K562 (cell line): Measurements from ENCODE around the gene EXOSC1. TPM values are rescaled to one million over a fixed set of nuclear protein-coding genes. Genes with fewer than 3 reads are reported as not detected.
"Not testable (repeated sequence)": the region's sequence is repeated elsewhere in the genome, so short reads cannot be mapped to it uniquely, and the experiment has no call there.

Experiments
- ATAC-seq: fragments of 200-7000 bp; cut with Tn5 transposase; 3 replicates; pipeline ENCODE4 v1.9.1; 2020; ENCODE audit warnings: moderate library complexity
- BruUV-seq: library from RNA; stranded (reverse); fragments of 400-500 nt; replicated peaks from 2 replicates; lab custom pipeline; 2021; lab: Mats Ljungman, UMichigan
- CTCF ChIA-PET: fragments of 300-600 bp; formaldehyde crosslinking; extraction: SDS; loops from one replicate; lab custom pipeline; 2021; ENCODE audit warnings: low intra/inter-chr PET ratio; lab: Yijun Ruan, JAX
- POLR2A ChIA-PET: fragments of 300-600, 350-650 bp; sonication (Branson Sonifier 250); formaldehyde crosslinking; extraction: SDS; loops from one replicate; lab custom pipeline; 2021; ENCODE audit warnings: antibody characterized with exemption, inconsistent platforms; lab: Yijun Ruan, JAX
- DNase-seq, 4 experiments: peaks; one replicate each; pipeline versions ENCODE4 v3.0.0 to v3.0.0-alpha.2; 2011 to 2018; ENCODE audit warnings: low spot score in 3 of 4, mixed read lengths in 3 of 4; ENCODE audit errors: extremely low read depth in 1 of 4
- FAIRE-seq: peaks from 2 replicates; lab custom pipeline; 2011; peaks lifted over from hg19 to GRCh38; lab: Jason Lieb, UNC
- H2AFZ ChIP-seq: 2 replicates; pipeline ENCODE4 v1.6.0; 2011; ENCODE audit warnings: low read depth, low read length, control low read depth, inconsistent platforms
- H3K27ac ChIP-seq: fragments of 200-600 bp; 3 replicates; pipeline ENCODE4 v1.8.0; 2011; ENCODE audit warnings: low read depth, mild to moderate bottlenecking, control low read depth, inconsistent platforms, low read length, moderate library complexity, mixed read lengths; ENCODE audit errors: extremely low read depth
- H3K27me3 ChIP-seq, 2 experiments: fragments of 300-600 bp in 1 of 2; 2 replicates in 1 of 2; 3 replicates in 1 of 2; pipeline versions ENCODE4 v1.6.0 to v1.8.0; 2011; ENCODE audit warnings: inconsistent platforms in 2 of 2, low read length in 2 of 2, mild to moderate bottlenecking in 1 of 2, mixed read lengths in 1 of 2, moderate library complexity in 1 of 2; ENCODE audit not compliant: control insufficient read depth in 2 of 2, insufficient read depth in 2 of 2
- H3K36me3 ChIP-seq: fragments of 300-600 bp; 3 replicates; pipeline ENCODE4 v1.8.0; 2011; ENCODE audit warnings: mild to moderate bottlenecking, low read length, inconsistent platforms; ENCODE audit not compliant: control insufficient read depth, insufficient read depth
- H3K4me1 ChIP-seq, 2 experiments: fragments of 200-600 bp in 1 of 2; replicated peaks in 1 of 2; 2 replicates in 1 of 2; 3 replicates in 1 of 2; pipeline versions ENCODE4 v1.5.1 to v1.8.0; 2011; ENCODE audit warnings: inconsistent platforms in 2 of 2, low read length in 2 of 2, mild to moderate bottlenecking in 1 of 2, mixed read lengths in 1 of 2, moderate library complexity in 1 of 2; ENCODE audit not compliant: control insufficient read depth in 2 of 2, insufficient read depth in 2 of 2
- H3K4me2 ChIP-seq: 2 replicates; pipeline ENCODE4 v1.6.1; 2011; ENCODE audit warnings: low read length, control low read depth, inconsistent platforms, mixed read lengths; ENCODE audit not compliant: insufficient read depth
- H3K4me3 ChIP-seq: fragments of 200-600 bp; sonication (generic), shearing (Covaris generic); 2 replicates; pipeline ENCODE4 v1.5.1; 2016; ENCODE audit warnings: control low read depth, inconsistent platforms
- H3K79me2 ChIP-seq: fragments of 200-600 bp; 3 replicates; pipeline ENCODE4 v1.8.0; 2011; ENCODE audit warnings: low read length, inconsistent platforms; ENCODE audit not compliant: control insufficient read depth, insufficient read depth
- H3K9ac ChIP-seq, 2 experiments: 2 replicates each; pipeline versions ENCODE4 v1.6.0 to v1.6.1; 2011; ENCODE audit warnings: low read depth in 2 of 2, low read length in 2 of 2, control low read depth in 1 of 2, inconsistent platforms in 1 of 2, mild to moderate bottlenecking in 1 of 2, mixed read lengths in 1 of 2; ENCODE audit not compliant: insufficient read depth in 1 of 2
- H3K9me1 ChIP-seq: one replicate; pipeline ENCODE4 v1.6.0; 2011; ENCODE audit warnings: inconsistent platforms, mild to moderate bottlenecking, low read length, moderate library complexity; ENCODE audit not compliant: control insufficient read depth, insufficient read depth
- H3K9me3 ChIP-seq: replicated peaks from 2 replicates; pipeline ENCODE4 v1.5.1; 2011; ENCODE audit warnings: low read depth, low read length, inconsistent platforms; ENCODE audit not compliant: control insufficient read depth, insufficient read depth
- H4K20me1 ChIP-seq: replicated peaks from 2 replicates; pipeline ENCODE4 v1.6.1; 2011; ENCODE audit warnings: low read length, inconsistent platforms, mixed read lengths; ENCODE audit not compliant: control insufficient read depth, insufficient read depth
- BCOR ChIP-seq: fragments of 450-650 bp; IDR thresholded peaks from 2 replicates; pipeline ENCODE4 v1.6.1; 2016
- BRD4 ChIP-seq: fragments of 200-600 bp; sonication (generic); IDR thresholded peaks from 2 replicates; pipeline ENCODE4 v1.6.1; 2017; ENCODE audit warnings: inconsistent platforms
- CHD4 ChIP-seq: fragments of 200-600 bp; sonication (generic); IDR thresholded peaks from 3 replicates; pipeline ENCODE4 v1.6.1; 2012; ENCODE audit warnings: low read depth, mild to moderate bottlenecking, mixed read lengths, low read length, inconsistent platforms; ENCODE audit not compliant: insufficient read depth, insufficient replicate concordance, poor library complexity, severe bottlenecking
- IRF2 ChIP-seq: sonication (generic); formaldehyde crosslinking; IDR thresholded peaks from 2 replicates; pipeline ENCODE4 v1.8.1; 2022; ENCODE audit warnings: mild to moderate bottlenecking, missing genetic modification reagents
- MCM2 ChIP-seq: fragments of 450-650 bp; IDR thresholded peaks from 2 replicates; pipeline ENCODE4 v1.6.1; 2017; ENCODE audit warnings: low read depth, mild to moderate bottlenecking
- SRF ChIP-seq, 2 experiments: fragments of 250-450, 450-650 bp in 1 of 2; sonication (Bioruptor Pico) in 1 of 2; sonication (generic) in 1 of 2; formaldehyde crosslinking; IDR thresholded peaks; 2 replicates each; pipeline versions ENCODE4 v1.5.0 to v1.5.1; 2020 to 2022; ENCODE audit warnings: mild to moderate bottlenecking in 1 of 2, missing genetic modification reagents in 1 of 2
- TARDBP ChIP-seq: fragments of 450-650 bp; IDR thresholded peaks from 2 replicates; pipeline ENCODE4 v1.6.1; 2016
- ZNF217 ChIP-seq: sonication (generic); formaldehyde crosslinking; IDR thresholded peaks from 2 replicates; pipeline ENCODE4 v1.8.0; 2022; ENCODE audit warnings: mild to moderate bottlenecking, missing genetic modification reagents
- ZNF431 ChIP-seq: sonication (generic); formaldehyde crosslinking; IDR thresholded peaks from 2 replicates; pipeline ENCODE4 v1.8.0; 2022; ENCODE audit warnings: mild to moderate bottlenecking, missing genetic modification reagents
- ZNF57 ChIP-seq: fragments of 450-650 bp; formaldehyde crosslinking; IDR thresholded peaks from 2 replicates; pipeline ENCODE4 v1.4.0; 2020; ENCODE audit warnings: mild to moderate bottlenecking, moderate library complexity
- WGBS: fragments of 100-300 bp; shearing (Covaris generic); methylation state at CpG from one replicate; pipeline ENCODE4 v1.1.6; 2016; ENCODE audit warnings: low coverage, mixed read lengths; ENCODE audit not compliant: insufficient coverage; ENCODE audit errors: missing lambda C conversion rate; 5-methylcytosine and 5-hydroxymethylcytosine counted together
- in situ Hi-C: fragments of 300-500 bp; cut with MboI; formaldehyde crosslinking; loops from 4 replicates; pipeline ENCODE4 v1.15.0; 2018; ENCODE audit warnings: inconsistent platforms, mixed read lengths
- intact Hi-C: fragments of 100-400 bp; cut with micrococcal nuclease; formaldehyde crosslinking; loops from 2 replicates; pipeline ENCODE4 v1.14.2; 2022
- polyA plus RNA-seq, 8 experiments: library from polyadenylated mRNA; depleted of rRNA in 4 of 8; stranded (reverse) in 5 of 8; unstranded in 3 of 8; fragments of >200 nt; fragmentation: Nextera tagmentation in 2 of 8; fragmentation: Illumina TruSeq in 1 of 8; extraction: Ambion mirVana in 2 of 8; extraction: Trizol in 1 of 8; gene quantifications; 2 replicates each; pipeline versions ENCODE4 v1.2.1 to v1.2.3, GENCODE V29; 2011 to 2014; ENCODE audit warnings: inconsistent platforms in 1 of 8, missing spikeins in 1 of 8
- total RNA-seq, 7 experiments: library from RNA; depleted of rRNA in 6 of 7; stranded (reverse); fragments of >200 nt in 6 of 7; fragmentation: Illumina TruSeq in 2 of 7; extraction: Trizol in 2 of 7; gene quantifications; 2 replicates each; pipeline versions ENCODE4 v1.2.1 to v1.2.3, GENCODE V29; 2011 to 2021; ENCODE audit warnings: low replicate concordance in 1 of 7
- TF ChIP-seq, protein P1 (sequence below): fragments of 450-650 bp; IDR thresholded peaks from 2 replicates; pipeline ENCODE4 v1.6.1; 2016; ENCODE audit warnings: mild to moderate bottlenecking
- TF ChIP-seq, protein P2 (sequence below), 3 experiments: IDR thresholded peaks in 2 of 3; conservative IDR thresholded peaks in 1 of 3; 2 replicates each; pipeline ENCODE4 v1.5.1; 2011 to 2012; ENCODE audit warnings: low read length in 3 of 3, mild to moderate bottlenecking in 3 of 3, control low read depth in 2 of 3, improper control_type of control experiment in 1 of 3, inconsistent platforms in 1 of 3, low read depth in 1 of 3, mixed read lengths in 1 of 3, moderate library complexity in 1 of 3; ENCODE audit not compliant: insufficient read depth in 2 of 3
- TF ChIP-seq, protein P3 (sequence below), 2 experiments: IDR thresholded peaks; 2 replicates each; pipeline ENCODE4 v1.6.1; 2012; ENCODE audit warnings: improper control_type of control experiment in 2 of 2, low read depth in 2 of 2, low read length in 2 of 2, borderline replicate concordance in 1 of 2

Gene EXOSC1
- total and polyA plus RNA-seq, 9 of the 15 experiments (the other 6 are each of a cell fraction or from before 2014, with no cell fraction given): 44.3 to 117 (median 67.0) TPM

DNA sequence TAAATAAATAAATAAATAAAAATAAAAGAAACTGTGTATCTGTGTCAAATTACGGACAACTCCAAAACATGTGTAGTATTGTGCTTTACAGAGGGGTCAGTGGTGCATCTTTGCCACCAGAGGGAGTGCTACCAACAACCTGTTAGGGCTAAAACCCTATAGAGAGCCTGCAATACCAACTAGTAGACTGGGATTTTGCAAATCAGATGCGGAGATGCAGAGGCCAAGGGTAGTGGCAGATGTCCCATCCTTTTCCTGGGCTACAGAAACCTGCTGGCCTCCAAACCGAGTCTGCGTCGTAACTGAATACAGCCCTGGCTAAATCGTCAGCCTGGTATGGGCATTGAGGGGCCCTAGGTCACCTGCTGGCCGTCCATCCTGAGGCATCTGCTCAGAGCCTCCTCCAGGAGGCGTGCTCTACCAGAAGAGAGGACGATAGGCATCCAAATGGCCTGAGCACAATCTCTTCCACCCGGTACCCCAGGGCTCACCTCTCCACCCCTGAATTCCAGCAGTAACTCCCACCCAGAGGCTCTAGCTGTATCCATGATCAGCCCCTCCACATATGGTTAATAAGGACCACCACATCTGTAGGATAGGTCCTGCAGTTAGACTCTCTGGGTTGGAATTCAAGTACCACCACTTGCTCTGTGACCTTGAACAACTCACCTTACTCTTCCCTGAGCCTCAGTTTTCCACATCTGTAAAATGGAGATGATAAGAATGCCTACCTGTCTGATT is 38.4 kb downstream of the EXOSC1 start (continued):
- TF ChIP-seq SRF (CRISPR knock-in tag; IDR thresholded peaks at IDR 0.05) (peak in 1 of 2 experiments; percentile 64; a peak in 2 of 4 replicates), BCOR (peak; percentile 99), IRF2 (CRISPR knock-in tag) (no peak), MCM2 (no peak), ZNF431 (CRISPR knock-in tag) (no peak), ZNF57 (CRISPR knock-in tag) (no peak), ZNF217 (CRISPR knock-in tag) (no peak), TARDBP (peak; percentile 44; the same call in 1 of the 2 replicates), CHD4 (peak; percentile 78), BRD4 (no peak)
- TF ChIP-seq, protein P1, sequence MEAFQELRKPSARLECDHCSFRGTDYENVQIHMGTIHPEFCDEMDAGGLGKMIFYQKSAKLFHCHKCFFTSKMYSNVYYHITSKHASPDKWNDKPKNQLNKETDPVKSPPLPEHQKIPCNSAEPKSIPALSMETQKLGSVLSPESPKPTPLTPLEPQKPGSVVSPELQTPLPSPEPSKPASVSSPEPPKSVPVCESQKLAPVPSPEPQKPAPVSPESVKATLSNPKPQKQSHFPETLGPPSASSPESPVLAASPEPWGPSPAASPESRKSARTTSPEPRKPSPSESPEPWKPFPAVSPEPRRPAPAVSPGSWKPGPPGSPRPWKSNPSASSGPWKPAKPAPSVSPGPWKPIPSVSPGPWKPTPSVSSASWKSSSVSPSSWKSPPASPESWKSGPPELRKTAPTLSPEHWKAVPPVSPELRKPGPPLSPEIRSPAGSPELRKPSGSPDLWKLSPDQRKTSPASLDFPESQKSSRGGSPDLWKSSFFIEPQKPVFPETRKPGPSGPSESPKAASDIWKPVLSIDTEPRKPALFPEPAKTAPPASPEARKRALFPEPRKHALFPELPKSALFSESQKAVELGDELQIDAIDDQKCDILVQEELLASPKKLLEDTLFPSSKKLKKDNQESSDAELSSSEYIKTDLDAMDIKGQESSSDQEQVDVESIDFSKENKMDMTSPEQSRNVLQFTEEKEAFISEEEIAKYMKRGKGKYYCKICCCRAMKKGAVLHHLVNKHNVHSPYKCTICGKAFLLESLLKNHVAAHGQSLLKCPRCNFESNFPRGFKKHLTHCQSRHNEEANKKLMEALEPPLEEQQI: no peak
- TF ChIP-seq, protein P2, sequence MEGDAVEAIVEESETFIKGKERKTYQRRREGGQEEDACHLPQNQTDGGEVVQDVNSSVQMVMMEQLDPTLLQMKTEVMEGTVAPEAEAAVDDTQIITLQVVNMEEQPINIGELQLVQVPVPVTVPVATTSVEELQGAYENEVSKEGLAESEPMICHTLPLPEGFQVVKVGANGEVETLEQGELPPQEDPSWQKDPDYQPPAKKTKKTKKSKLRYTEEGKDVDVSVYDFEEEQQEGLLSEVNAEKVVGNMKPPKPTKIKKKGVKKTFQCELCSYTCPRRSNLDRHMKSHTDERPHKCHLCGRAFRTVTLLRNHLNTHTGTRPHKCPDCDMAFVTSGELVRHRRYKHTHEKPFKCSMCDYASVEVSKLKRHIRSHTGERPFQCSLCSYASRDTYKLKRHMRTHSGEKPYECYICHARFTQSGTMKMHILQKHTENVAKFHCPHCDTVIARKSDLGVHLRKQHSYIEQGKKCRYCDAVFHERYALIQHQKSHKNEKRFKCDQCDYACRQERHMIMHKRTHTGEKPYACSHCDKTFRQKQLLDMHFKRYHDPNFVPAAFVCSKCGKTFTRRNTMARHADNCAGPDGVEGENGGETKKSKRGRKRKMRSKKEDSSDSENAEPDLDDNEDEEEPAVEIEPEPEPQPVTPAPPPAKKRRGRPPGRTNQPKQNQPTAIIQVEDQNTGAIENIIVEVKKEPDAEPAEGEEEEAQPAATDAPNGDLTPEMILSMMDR (IDR thresholded peaks at IDR 0.05 in 2 of 3, conservative IDR thresholded peaks at IDR 0.05 in 1 of 3; ENCODE audit: insufficient read depth in 2 of 3, low read depth in 1 of 3, low read length in 3 of 3): peak; percentile 72 to 91 (median 90)
- TF ChIP-seq, protein P3, sequence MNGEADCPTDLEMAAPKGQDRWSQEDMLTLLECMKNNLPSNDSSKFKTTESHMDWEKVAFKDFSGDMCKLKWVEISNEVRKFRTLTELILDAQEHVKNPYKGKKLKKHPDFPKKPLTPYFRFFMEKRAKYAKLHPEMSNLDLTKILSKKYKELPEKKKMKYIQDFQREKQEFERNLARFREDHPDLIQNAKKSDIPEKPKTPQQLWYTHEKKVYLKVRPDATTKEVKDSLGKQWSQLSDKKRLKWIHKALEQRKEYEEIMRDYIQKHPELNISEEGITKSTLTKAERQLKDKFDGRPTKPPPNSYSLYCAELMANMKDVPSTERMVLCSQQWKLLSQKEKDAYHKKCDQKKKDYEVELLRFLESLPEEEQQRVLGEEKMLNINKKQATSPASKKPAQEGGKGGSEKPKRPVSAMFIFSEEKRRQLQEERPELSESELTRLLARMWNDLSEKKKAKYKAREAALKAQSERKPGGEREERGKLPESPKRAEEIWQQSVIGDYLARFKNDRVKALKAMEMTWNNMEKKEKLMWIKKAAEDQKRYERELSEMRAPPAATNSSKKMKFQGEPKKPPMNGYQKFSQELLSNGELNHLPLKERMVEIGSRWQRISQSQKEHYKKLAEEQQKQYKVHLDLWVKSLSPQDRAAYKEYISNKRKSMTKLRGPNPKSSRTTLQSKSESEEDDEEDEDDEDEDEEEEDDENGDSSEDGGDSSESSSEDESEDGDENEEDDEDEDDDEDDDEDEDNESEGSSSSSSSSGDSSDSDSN (IDR thresholded peaks at IDR 0.05; ENCODE audit: borderline replicate concordance in 1 of 2, low read depth in 2 of 2, low read length in 2 of 2): no peak

DNA sequence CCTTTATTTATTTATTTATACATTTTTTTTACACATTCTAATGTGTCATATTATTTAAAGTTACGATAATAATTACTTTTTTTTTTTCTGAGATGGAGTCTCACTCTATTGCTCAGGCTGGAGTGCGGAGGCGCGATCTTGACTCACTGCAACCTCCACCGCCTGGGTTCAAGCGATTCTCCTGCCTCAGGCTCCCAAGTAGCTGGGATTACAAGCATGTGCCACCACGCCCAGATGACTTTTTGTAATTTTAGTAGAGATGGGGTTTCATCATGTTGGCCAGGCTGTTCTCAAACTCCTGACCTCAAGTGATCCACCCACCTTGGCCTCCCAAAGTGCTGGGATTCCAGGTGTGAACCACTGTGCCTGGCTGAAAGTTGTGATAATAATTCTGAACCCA is 39.3 kb downstream of the EXOSC1 start:
- BruUV-seq, H3K79me2 ChIP-seq, DNase-seq, H3K9me1 ChIP-seq, FAIRE-seq, H3K9ac ChIP-seq, H4K20me1 ChIP-seq, ATAC-seq, H3K4me3 ChIP-seq, H3K36me3 ChIP-seq, in situ Hi-C loops, H3K27me3 ChIP-seq, H3K9me3 ChIP-seq: not testable (repeated sequence)
- ChIA-PET POLR2A (interaction anchor here (0.9 to 1.2 kb wide), 2 partner anchors 9 to 25 kb away, joined by 3 read pairs; no protein-coding TSS in a partner anchor), CTCF (interaction anchor here (0.6 to 1.5 kb wide), 4 partner anchors 19 to 1948 kb away, joined by 3 to 10 read pairs (median 4); partner anchors contain the start of genes EXOSC1 and ZDHHC16)
- WGBS: 87% methylated on average over 7 of the region's 7 CpGs
- peak overlapping the region; percentile 64 for H3K27ac ChIP-seq
- H2AFZ ChIP-seq: peak overlapping the region; percentile 87
- H3K4me1 ChIP-seq: peaks cover 16 to 18% of the 10 kb centered on the region in 2 experiments; a peak in 3 of 5 replicates
- intact Hi-C loops: loop anchor here (5.0 kb wide), 1 partner anchor 146 kb away; no protein-coding TSS in a partner anchor
- peak overlapping the region; percentile 18; the same call in 1 of the 2 replicates for H3K4me2 ChIP-seq
